ENCODE measurements around the gene ASXL2. TPM values are rescaled to one million over a fixed set of nuclear protein-coding genes. Genes with fewer than 3 reads are reported as not detected.
"Not testable (repeated sequence)": the region's sequence is repeated elsewhere in the genome, so short reads cannot be mapped to it uniquely, and the experiment has no call there.

The ASXL2 gene
- total and polyA plus RNA-seq, 4 donors: 2.4 to 29.0 (median 12.3) TPM

DNA sequence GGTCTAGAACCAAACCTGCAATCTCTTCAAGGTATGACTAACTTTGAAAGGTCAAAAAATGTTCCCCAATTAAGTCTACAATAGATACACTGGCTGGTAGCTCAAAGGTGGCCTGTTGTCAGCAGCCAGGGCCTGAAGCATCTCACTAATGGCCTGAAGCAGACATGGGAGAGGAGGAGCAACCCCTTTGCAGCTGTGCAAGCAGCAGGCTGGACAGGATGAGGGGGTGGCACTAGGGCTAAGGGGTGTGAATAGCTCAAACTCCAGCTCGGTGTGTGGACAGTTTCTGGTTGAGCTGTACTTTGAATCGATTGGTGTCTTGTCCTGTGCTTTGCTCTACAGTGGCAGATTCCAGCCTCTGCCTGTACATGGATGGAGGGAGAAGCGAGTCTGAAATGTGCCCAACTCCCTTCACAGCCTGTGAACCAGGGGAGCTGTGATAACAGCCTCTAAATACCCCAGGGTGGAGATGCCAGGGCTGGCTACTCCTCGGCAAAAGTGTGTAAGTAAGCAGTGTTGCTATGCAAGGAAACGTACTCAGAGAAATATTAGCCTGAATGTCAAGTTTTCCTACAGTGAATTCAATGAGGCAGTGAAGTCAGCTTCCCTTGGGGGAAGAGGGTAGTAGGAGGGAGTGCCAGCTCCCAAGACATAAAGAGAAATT lies 170.2 kb downstream of the ASXL2 start:
- Histone ChIP-seq H3K9me3 (ENCODE audit: control insufficient read depth in 4 of 4, insufficient read depth in 3 of 4, low read length in 3 of 4) (peaks cover 0 to 3% (median 0%) of the 10 kb centered on the region in 4 donors), H3K36me3 (ENCODE audit: control insufficient read depth in 4 of 4, insufficient read depth in 4 of 4, low read length in 4 of 4) (no peaks in the 10 kb centered on the region), H3K27ac (ENCODE audit: low read depth in 1 of 2, low read length in 1 of 2) (no peak overlapping the region), H3K9ac (ENCODE audit: insufficient read depth in 1 of 2, low read length in 2 of 2) (no peak overlapping the region), H3K4me1 (ENCODE audit: control insufficient read depth in 5 of 5, insufficient read depth in 5 of 5, low read length in 5 of 5) (no peaks in the 10 kb centered on the region), H3K27me3 (ENCODE audit: control insufficient read depth in 3 of 3, insufficient read depth in 3 of 3, low read length in 2 of 3) (no peaks in the 10 kb centered on the region), H3K4me3 (no peak overlapping the region)
- DNase-seq: peak in 1 of 3 donors; percentile 15
- 76 to 87% methylated on average over 5 of the region's 5 CpGs for WGBS, 2 donors
- TF ChIP-seq, protein P1, sequence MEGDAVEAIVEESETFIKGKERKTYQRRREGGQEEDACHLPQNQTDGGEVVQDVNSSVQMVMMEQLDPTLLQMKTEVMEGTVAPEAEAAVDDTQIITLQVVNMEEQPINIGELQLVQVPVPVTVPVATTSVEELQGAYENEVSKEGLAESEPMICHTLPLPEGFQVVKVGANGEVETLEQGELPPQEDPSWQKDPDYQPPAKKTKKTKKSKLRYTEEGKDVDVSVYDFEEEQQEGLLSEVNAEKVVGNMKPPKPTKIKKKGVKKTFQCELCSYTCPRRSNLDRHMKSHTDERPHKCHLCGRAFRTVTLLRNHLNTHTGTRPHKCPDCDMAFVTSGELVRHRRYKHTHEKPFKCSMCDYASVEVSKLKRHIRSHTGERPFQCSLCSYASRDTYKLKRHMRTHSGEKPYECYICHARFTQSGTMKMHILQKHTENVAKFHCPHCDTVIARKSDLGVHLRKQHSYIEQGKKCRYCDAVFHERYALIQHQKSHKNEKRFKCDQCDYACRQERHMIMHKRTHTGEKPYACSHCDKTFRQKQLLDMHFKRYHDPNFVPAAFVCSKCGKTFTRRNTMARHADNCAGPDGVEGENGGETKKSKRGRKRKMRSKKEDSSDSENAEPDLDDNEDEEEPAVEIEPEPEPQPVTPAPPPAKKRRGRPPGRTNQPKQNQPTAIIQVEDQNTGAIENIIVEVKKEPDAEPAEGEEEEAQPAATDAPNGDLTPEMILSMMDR (IDR thresholded peaks at IDR 0.05; ENCODE audit: control extremely low read depth, extremely low read depth): no peak
- no peak for ATAC-seq (ENCODE audit: insufficient read depth, low FRiP score)

DNA sequence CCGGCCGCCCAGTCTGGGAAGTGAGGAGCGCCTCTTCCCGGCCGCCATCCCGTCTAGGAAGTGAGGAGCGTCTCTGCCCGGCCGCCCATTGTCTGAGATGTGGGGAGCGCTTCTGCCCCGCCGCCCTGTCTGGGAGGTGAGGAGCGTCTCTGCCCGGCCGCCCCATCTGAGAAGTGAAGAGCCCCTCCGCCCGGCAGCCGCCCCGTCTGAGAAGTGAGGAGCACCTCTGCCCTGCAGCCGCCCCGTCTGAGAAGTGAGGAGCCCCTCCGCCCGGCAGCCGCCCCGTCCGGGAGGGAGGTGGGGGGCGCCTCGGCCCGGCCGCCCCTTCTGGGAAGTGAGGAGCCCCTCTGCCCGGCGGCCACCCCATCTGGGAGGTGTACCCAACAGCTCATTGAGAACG lies 172.7 kb downstream of the ASXL2 start:
- not testable (repeated sequence) for H3K4me3 ChIP-seq; H3K36me3 ChIP-seq (ENCODE audit: control insufficient read depth in 4 of 4, insufficient read depth in 4 of 4, low read length in 4 of 4); H3K9ac ChIP-seq (ENCODE audit: insufficient read depth in 1 of 2, low read length in 2 of 2); H3K9me3 ChIP-seq (ENCODE audit: control insufficient read depth in 4 of 4, insufficient read depth in 3 of 4, low read length in 3 of 4); H3K27ac ChIP-seq (ENCODE audit: low read depth in 1 of 2, low read length in 1 of 2); H3K4me1 ChIP-seq (ENCODE audit: control insufficient read depth in 5 of 5, insufficient read depth in 5 of 5, low read length in 5 of 5); ATAC-seq (ENCODE audit: insufficient read depth, low FRiP score); DNase-seq; H3K27me3 ChIP-seq (ENCODE audit: control insufficient read depth in 3 of 3, insufficient read depth in 3 of 3, low read length in 2 of 3)
- 96 to 98% methylated on average over 33 of the region's 33 CpGs for WGBS, 2 donors

DNA sequence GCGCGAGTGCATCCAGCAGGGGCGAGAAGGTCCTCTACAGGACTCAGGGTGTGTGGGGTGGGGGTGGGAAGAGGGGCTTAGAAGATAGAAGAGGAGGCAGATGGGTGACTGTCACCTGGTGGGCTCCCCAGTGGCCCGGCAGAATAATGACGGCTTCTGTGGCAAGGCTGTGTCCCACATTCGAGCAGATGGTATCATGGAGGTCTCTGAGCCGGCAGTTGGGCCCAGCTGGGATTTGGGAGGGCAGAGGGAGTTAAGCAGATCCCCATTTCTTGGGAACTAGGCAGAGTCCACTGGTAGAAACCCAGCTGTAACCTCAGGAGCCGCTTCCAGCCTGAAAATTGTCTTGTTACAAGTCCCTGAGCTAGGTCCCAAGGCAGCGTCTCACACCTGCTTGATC lies 176.5 kb downstream of the ASXL2 start:
- no peak overlapping the region for H3K9ac ChIP-seq (ENCODE audit: insufficient read depth in 1 of 2, low read length in 2 of 2)
- ATAC-seq (ENCODE audit: insufficient read depth, low FRiP score) (no peak), DNase-seq (no peak)
- H3K36me3 ChIP-seq (ENCODE audit: control insufficient read depth in 4 of 4, insufficient read depth in 4 of 4, low read length in 4 of 4): no peaks in the 10 kb centered on the region
- no peak overlapping the region for H3K27ac ChIP-seq (ENCODE audit: low read depth in 1 of 2, low read length in 1 of 2)
- TF ChIP-seq, protein P1 (IDR thresholded peaks at IDR 0.05; ENCODE audit: control extremely low read depth, extremely low read depth): no peak
- H3K9me3 ChIP-seq (ENCODE audit: control insufficient read depth in 4 of 4, insufficient read depth in 3 of 4, low read length in 3 of 4): no peaks in the 10 kb centered on the region
- no peak overlapping the region for H3K4me3 ChIP-seq
- no peaks in the 10 kb centered on the region for H3K4me1 ChIP-seq (ENCODE audit: control insufficient read depth in 5 of 5, insufficient read depth in 5 of 5, low read length in 5 of 5)
- H3K27me3 ChIP-seq (ENCODE audit: control insufficient read depth in 3 of 3, insufficient read depth in 3 of 3, low read length in 2 of 3): no peaks in the 10 kb centered on the region
- WGBS, 2 donors: 87 to 90% methylated on average over 9 of the region's 9 CpGs

DNA sequence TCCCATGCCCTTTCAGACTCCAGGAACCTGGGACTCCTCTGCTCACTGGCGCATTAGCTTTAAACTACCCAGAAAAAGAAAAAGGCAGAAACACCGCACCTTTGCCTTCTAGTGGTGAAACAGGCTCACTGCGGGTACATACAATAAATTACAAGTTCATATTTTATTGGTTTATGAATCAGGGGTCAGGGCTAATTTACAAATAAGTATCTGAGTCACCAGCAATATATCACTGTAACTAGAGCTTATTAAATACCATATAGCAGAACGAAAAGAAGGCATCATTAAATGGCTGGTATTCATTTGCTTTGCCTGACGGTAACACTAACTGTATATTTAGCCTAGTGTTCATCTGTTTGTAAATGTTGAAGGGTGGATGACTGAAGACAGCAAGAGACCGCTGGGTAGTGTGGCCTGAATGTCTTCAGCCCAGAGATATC lies 178.0 kb downstream of the ASXL2 start:
- no peaks in the 10 kb centered on the region for H3K36me3 ChIP-seq (ENCODE audit: control insufficient read depth in 4 of 4, insufficient read depth in 4 of 4, low read length in 4 of 4)
- H3K9me3 ChIP-seq (ENCODE audit: control insufficient read depth in 4 of 4, insufficient read depth in 3 of 4, low read length in 3 of 4): no peaks in the 10 kb centered on the region
- peak in 2 of 3 donors; percentile 23 to 30 for DNase-seq
- H3K4me3 ChIP-seq: no peak overlapping the region
- H3K4me1 ChIP-seq (ENCODE audit: control insufficient read depth in 5 of 5, insufficient read depth in 5 of 5, low read length in 5 of 5): no peaks in the 10 kb centered on the region
- 40 to 43% methylated on average over 6 of the region's 6 CpGs for WGBS, 2 donors
- H3K27ac ChIP-seq (ENCODE audit: low read depth in 1 of 2, low read length in 1 of 2): no peak overlapping the region
- H3K27me3 ChIP-seq (ENCODE audit: control insufficient read depth in 3 of 3, insufficient read depth in 3 of 3, low read length in 2 of 3): no peaks in the 10 kb centered on the region
- TF ChIP-seq, protein P1 (IDR thresholded peaks at IDR 0.05; ENCODE audit: control extremely low read depth, extremely low read depth): peak; percentile 31
- no peak overlapping the region for H3K9ac ChIP-seq (ENCODE audit: insufficient read depth in 1 of 2, low read length in 2 of 2)
- ATAC-seq (ENCODE audit: insufficient read depth, low FRiP score): no peak
